ENCODE data around the gene FGF21. TPM values are rescaled to one million over a fixed set of nuclear protein-coding genes. Genes with fewer than 3 reads are reported as not detected.

The FGF21 gene
- total and polyA plus RNA-seq, 2 donors (not counting 3 experiments of a cell fraction or from before 2014, with no cell fraction given), result not detected

DNA sequence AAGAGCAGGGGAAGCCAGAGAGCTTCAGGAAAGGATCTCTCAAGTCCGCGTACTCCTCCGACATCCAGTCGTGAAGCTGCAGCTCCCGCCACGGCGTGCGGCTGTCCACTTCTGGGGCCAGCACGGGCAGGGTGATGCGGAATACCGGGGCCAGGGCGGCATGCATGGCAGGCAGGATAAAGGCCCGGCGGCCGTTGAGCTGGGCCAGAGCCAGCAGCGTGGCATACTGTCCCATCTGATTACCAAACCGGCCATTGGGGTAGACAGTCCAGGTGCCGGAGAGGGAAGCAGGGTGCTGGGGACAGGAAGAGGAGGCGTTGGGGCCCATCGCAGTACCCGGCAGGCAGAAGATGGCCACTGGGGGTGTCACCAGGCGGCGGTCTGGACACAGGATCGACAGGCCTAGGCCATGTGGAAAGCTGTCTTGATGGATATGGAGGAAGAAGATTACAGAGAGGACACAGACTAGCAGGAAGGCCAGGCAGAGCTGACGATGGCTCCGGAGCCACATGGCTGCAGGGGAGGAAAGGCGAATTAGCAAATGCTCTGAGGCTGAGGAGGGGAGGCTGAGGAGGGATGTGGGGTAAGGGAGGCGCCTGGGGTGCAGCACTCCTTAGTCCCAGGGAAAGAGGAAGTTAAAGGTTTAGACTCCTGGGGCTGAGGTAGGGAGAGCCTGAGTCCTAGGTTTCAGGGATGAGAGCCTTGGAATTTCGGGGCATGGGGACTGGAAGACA, 4.4 kb upstream of the FGF21 start:
- CTCF ChIA-PET, result interaction anchor here (1.1 to 1.6 kb wide), 3 partner anchors 12 to 75 kb away, joined by 3 to 12 read pairs (median 6); no protein-coding TSS in a partner anchor
- Histone ChIP-seq H3K36me3 (ENCODE audit: control insufficient read depth in 2 of 2, extremely low read depth in 1 of 2, insufficient read depth in 2 of 2, low read length in 2 of 2) (peaks cover 0 to 3% of the 10 kb centered on the region in 2 experiments), H3K4me2 (ENCODE audit: insufficient read depth, low read length) (no peak overlapping the region), H3K9me1 (replicated peaks; ENCODE audit: control insufficient read depth, extremely low read depth, insufficient read depth, low read length) (no peaks in the 10 kb centered on the region), H3K27ac (ENCODE audit: insufficient read depth, low read depth, low read length) (no peak overlapping the region), H3K79me2 (ENCODE audit: control insufficient read depth, insufficient read depth, low read length) (peaks cover 23% of the 10 kb centered on the region), H4K20me1 (replicated peaks; ENCODE audit: control insufficient read depth, extremely low read depth, insufficient read depth, low read length) (no peaks in the 10 kb centered on the region), H3K9ac (replicated peaks; ENCODE audit: extremely low read depth, insufficient read depth, low read length) (no peak overlapping the region), H3K4me3 (replicated peaks in 1 of 3; ENCODE audit: insufficient read depth in 1 of 3, low read depth in 1 of 3, low read length in 3 of 3) (no peak overlapping the region), H2AFZ (ENCODE audit: low read depth, low read length) (no peak overlapping the region), H3K9me3 (replicated peaks; ENCODE audit: control insufficient read depth, insufficient read depth, low read length) (no peaks in the 10 kb centered on the region), H3K27me3 (ENCODE audit: control insufficient read depth in 2 of 2, insufficient read depth in 2 of 2, low read length in 2 of 2) (no peaks in the 10 kb centered on the region), H3K4me1 (ENCODE audit: control insufficient read depth, extremely low read depth, insufficient read depth, low read length) (peaks cover 16% of the 10 kb centered on the region)
- POLR2A ChIA-PET, result no interaction called here
- no peak for DNase-seq (ENCODE audit: low read depth, low spot score)
- dilution Hi-C loops (cut with MboI; ENCODE audit: extremely low pct_ligation_motif_present, low sequenced_read_pairs) (no loop called here), intact Hi-C loops (cut with micrococcal nuclease) (no loop called here)
- FAIRE-seq, result no peak
- TF ChIP-seq, protein P1, sequence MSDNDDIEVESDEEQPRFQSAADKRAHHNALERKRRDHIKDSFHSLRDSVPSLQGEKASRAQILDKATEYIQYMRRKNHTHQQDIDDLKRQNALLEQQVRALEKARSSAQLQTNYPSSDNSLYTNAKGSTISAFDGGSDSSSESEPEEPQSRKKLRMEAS (IDR thresholded peaks at IDR 0.05; ENCODE audit: insufficient read depth, insufficient read length), result no peak
- no peak for TF ChIP-seq POLR2AphosphoS5 (IDR thresholded peaks at IDR 0.05; ENCODE audit: insufficient read depth, low read depth, low read length)
- TF ChIP-seq POLR2A (IDR thresholded peaks at IDR 0.05; ENCODE audit: low read depth, low read length), result no peak
- no peak for TF ChIP-seq JUN (IDR thresholded peaks at IDR 0.05; ENCODE audit: borderline replicate concordance, insufficient read depth, insufficient read length, low read depth)
- no peak for TF ChIP-seq MYC (IDR thresholded peaks at IDR 0.05; ENCODE audit: low read depth, low read length)
- BruUV-seq (replicated peaks), result no TSS peak

DNA sequence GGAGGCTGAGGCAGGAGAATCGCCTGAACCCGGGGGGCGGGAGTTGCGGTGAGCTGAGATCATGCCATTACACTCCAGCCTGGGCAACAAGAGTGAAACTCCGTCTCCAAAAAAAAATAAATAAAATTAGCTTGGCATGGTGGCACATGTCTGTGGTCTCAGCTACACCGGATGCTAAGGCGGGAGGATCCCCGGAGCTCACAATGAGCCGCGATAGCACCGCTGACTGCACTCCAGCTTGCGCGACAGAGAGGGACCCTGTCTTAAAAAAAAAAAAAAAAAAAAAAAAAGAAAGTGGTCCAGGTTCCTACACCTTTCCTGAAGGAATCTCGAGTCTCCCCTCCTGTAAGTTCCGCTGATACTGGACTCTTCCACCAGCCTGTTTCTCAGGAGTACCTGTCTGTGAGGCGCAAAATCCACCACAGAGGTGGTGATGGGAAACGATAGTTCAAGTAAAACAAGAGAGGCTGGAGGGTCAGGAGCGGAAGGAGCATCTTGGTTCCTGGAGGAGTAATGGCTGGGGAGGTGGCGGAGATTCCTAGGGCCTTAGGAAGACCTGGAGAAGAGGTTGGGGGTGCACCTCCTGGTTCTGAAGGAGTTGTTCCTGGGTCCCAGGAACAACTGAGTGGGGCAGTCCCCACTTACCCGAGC, 3.4 kb upstream of the FGF21 start:
- DNase-seq (ENCODE audit: low read depth, low spot score) (peak; percentile 45), FAIRE-seq (peak; percentile 83)
- H3K9me3 ChIP-seq (replicated peaks; ENCODE audit: control insufficient read depth, insufficient read depth, low read length), result no peaks in the 10 kb centered on the region
- peaks cover 23% of the 10 kb centered on the region for H3K79me2 ChIP-seq (ENCODE audit: control insufficient read depth, insufficient read depth, low read length)
- H3K4me3 ChIP-seq (replicated peaks in 1 of 3; ENCODE audit: insufficient read depth in 1 of 3, low read depth in 1 of 3, low read length in 3 of 3), result peak overlapping the region; percentile 56 to 81 (median 65)
- ChIA-PET POLR2A (interaction anchor here (0.5 to 0.7 kb wide), 3 partner anchors 128 to 744 kb away, joined by 3 to 15 read pairs (median 3); no protein-coding TSS in a partner anchor), CTCF (interaction anchor here (1.1 to 1.6 kb wide), 3 partner anchors 13 to 76 kb away, joined by 3 to 12 read pairs (median 6); no protein-coding TSS in a partner anchor)
- peak overlapping the region; percentile 5 for H3K27ac ChIP-seq (ENCODE audit: insufficient read depth, low read depth, low read length)
- H2AFZ ChIP-seq (ENCODE audit: low read depth, low read length), result peak overlapping the region; percentile 96
- peak overlapping the region; percentile 60 for H3K9ac ChIP-seq (replicated peaks; ENCODE audit: extremely low read depth, insufficient read depth, low read length)
- TSS peak; percentile 63 for BruUV-seq (replicated peaks)
- H3K4me2 ChIP-seq (ENCODE audit: insufficient read depth, low read length), result peak overlapping the region; percentile 90
- H3K27me3 ChIP-seq (ENCODE audit: control insufficient read depth in 2 of 2, insufficient read depth in 2 of 2, low read length in 2 of 2), result no peaks in the 10 kb centered on the region
- H4K20me1 ChIP-seq (replicated peaks; ENCODE audit: control insufficient read depth, extremely low read depth, insufficient read depth, low read length), result no peaks in the 10 kb centered on the region
- H3K4me1 ChIP-seq (ENCODE audit: control insufficient read depth, extremely low read depth, insufficient read depth, low read length), result peaks cover 11% of the 10 kb centered on the region
- no peaks in the 10 kb centered on the region for H3K9me1 ChIP-seq (replicated peaks; ENCODE audit: control insufficient read depth, extremely low read depth, insufficient read depth, low read length)
- intact Hi-C loops (cut with micrococcal nuclease) (loop anchor here (1.0 kb wide), 1 partner anchor 8 kb away; no protein-coding TSS in a partner anchor), dilution Hi-C loops (cut with MboI; ENCODE audit: extremely low pct_ligation_motif_present, low sequenced_read_pairs) (no loop called here)
- H3K36me3 ChIP-seq (ENCODE audit: control insufficient read depth in 2 of 2, extremely low read depth in 1 of 2, insufficient read depth in 2 of 2, low read length in 2 of 2), result peaks cover 0 to 3% of the 10 kb centered on the region in 2 experiments
- no peak for TF ChIP-seq GATA2 (IDR thresholded peaks at IDR 0.05; ENCODE audit: insufficient read depth, insufficient read length, low read depth, low read length)
- no peak for TF ChIP-seq MYC (IDR thresholded peaks at IDR 0.05; ENCODE audit: low read depth, low read length)
- TF ChIP-seq, protein P1 (IDR thresholded peaks at IDR 0.05; ENCODE audit: insufficient read depth, insufficient read length), result no peak
- no peak for TF ChIP-seq JUN (IDR thresholded peaks at IDR 0.05; ENCODE audit: borderline replicate concordance, insufficient read depth, insufficient read length, low read depth)
- no peak for TF ChIP-seq EZH2 (IDR thresholded peaks at IDR 0.05; ENCODE audit: borderline replicate concordance, low read depth, low read length, severe bottlenecking)
- TF ChIP-seq POLR2AphosphoS5 (IDR thresholded peaks at IDR 0.05; ENCODE audit: insufficient read depth, low read depth, low read length), result no peak
- TF ChIP-seq FOS (IDR thresholded peaks at IDR 0.05; ENCODE audit: borderline replicate concordance, insufficient read depth, low read length), result no peak
- no peak for TF ChIP-seq POLR2A (IDR thresholded peaks at IDR 0.05; ENCODE audit: low read depth, low read length)
- TF ChIP-seq, protein P2, sequence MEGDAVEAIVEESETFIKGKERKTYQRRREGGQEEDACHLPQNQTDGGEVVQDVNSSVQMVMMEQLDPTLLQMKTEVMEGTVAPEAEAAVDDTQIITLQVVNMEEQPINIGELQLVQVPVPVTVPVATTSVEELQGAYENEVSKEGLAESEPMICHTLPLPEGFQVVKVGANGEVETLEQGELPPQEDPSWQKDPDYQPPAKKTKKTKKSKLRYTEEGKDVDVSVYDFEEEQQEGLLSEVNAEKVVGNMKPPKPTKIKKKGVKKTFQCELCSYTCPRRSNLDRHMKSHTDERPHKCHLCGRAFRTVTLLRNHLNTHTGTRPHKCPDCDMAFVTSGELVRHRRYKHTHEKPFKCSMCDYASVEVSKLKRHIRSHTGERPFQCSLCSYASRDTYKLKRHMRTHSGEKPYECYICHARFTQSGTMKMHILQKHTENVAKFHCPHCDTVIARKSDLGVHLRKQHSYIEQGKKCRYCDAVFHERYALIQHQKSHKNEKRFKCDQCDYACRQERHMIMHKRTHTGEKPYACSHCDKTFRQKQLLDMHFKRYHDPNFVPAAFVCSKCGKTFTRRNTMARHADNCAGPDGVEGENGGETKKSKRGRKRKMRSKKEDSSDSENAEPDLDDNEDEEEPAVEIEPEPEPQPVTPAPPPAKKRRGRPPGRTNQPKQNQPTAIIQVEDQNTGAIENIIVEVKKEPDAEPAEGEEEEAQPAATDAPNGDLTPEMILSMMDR (IDR thresholded peaks at IDR 0.05; ENCODE audit: extremely low read depth in 1 of 2, insufficient read depth in 1 of 2, low read depth in 1 of 2, low read length in 2 of 2), result no peak
